ENCODE measurements around the gene NREP. TPM values are rescaled to one million over a fixed set of nuclear protein-coding genes. Genes with fewer than 3 reads are reported as not detected.

NREP gene
- total and polyA plus RNA-seq, 2 donors (not counting 3 experiments of a cell fraction or from before 2014, with no cell fraction given) = 96.7 to 112 TPM

- CTCF ChIA-PET = interaction anchor here (1.8 to 4.8 kb wide), 3 partner anchors 15 to 164 kb away, joined by 6 to 87 read pairs (median 10); no protein-coding TSS in a partner anchor
- Histone ChIP-seq H4K20me1 (replicated peaks; ENCODE audit: control insufficient read depth, extremely low read depth, insufficient read depth, low read length) (no peaks in the 10 kb centered on the region), H3K9ac (replicated peaks; ENCODE audit: extremely low read depth, insufficient read depth, low read length) (no peak overlapping the region), H3K27me3 (ENCODE audit: control insufficient read depth in 2 of 2, insufficient read depth in 2 of 2, low read length in 2 of 2) (no peaks in the 10 kb centered on the region), H2AFZ (ENCODE audit: low read depth, low read length) (no peak overlapping the region), H3K27ac (ENCODE audit: insufficient read depth, low read depth, low read length) (no peak overlapping the region), H3K4me1 (ENCODE audit: control insufficient read depth, extremely low read depth, insufficient read depth, low read length) (peaks cover 12% of the 10 kb centered on the region), H3K4me2 (ENCODE audit: insufficient read depth, low read length) (no peak overlapping the region), H3K9me3 (replicated peaks; ENCODE audit: control insufficient read depth, insufficient read depth, low read length) (no peaks in the 10 kb centered on the region), H3K4me3 (replicated peaks in 1 of 3; ENCODE audit: insufficient read depth in 1 of 3, low read depth in 1 of 3, low read length in 3 of 3) (no peak overlapping the region), H3K36me3 (ENCODE audit: control insufficient read depth in 2 of 2, extremely low read depth in 1 of 2, insufficient read depth in 2 of 2, low read length in 2 of 2) (no peaks in the 10 kb centered on the region), H3K79me2 (ENCODE audit: control insufficient read depth, insufficient read depth, low read length) (no peaks in the 10 kb centered on the region), H3K9me1 (replicated peaks; ENCODE audit: control insufficient read depth, extremely low read depth, insufficient read depth, low read length) (no peaks in the 10 kb centered on the region)
- no peak for DNase-seq (ENCODE audit: low read depth, low spot score)
- TF ChIP-seq POLR2AphosphoS5 (IDR thresholded peaks at IDR 0.05; ENCODE audit: insufficient read depth, low read depth, low read length) = no peak
- no peak for TF ChIP-seq MAX (IDR thresholded peaks at IDR 0.05; ENCODE audit: insufficient read depth, insufficient read length)
- TF ChIP-seq GATA2 (IDR thresholded peaks at IDR 0.05; ENCODE audit: insufficient read depth, insufficient read length, low read depth, low read length) = no peak
- TF ChIP-seq, protein P1, sequence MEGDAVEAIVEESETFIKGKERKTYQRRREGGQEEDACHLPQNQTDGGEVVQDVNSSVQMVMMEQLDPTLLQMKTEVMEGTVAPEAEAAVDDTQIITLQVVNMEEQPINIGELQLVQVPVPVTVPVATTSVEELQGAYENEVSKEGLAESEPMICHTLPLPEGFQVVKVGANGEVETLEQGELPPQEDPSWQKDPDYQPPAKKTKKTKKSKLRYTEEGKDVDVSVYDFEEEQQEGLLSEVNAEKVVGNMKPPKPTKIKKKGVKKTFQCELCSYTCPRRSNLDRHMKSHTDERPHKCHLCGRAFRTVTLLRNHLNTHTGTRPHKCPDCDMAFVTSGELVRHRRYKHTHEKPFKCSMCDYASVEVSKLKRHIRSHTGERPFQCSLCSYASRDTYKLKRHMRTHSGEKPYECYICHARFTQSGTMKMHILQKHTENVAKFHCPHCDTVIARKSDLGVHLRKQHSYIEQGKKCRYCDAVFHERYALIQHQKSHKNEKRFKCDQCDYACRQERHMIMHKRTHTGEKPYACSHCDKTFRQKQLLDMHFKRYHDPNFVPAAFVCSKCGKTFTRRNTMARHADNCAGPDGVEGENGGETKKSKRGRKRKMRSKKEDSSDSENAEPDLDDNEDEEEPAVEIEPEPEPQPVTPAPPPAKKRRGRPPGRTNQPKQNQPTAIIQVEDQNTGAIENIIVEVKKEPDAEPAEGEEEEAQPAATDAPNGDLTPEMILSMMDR (IDR thresholded peaks at IDR 0.05; ENCODE audit: extremely low read depth in 1 of 2, insufficient read depth in 1 of 2, low read depth in 1 of 2, low read length in 2 of 2) = no peak
- TF ChIP-seq EZH2 (IDR thresholded peaks at IDR 0.05; ENCODE audit: borderline replicate concordance, low read depth, low read length, severe bottlenecking) = no peak
- no peak for TF ChIP-seq POLR2A (IDR thresholded peaks at IDR 0.05; ENCODE audit: low read depth, low read length)
- TF ChIP-seq MYC (IDR thresholded peaks at IDR 0.05; ENCODE audit: low read depth, low read length) = no peak
- TF ChIP-seq JUN (IDR thresholded peaks at IDR 0.05; ENCODE audit: borderline replicate concordance, insufficient read depth, insufficient read length, low read depth) = no peak
- TF ChIP-seq FOS (IDR thresholded peaks at IDR 0.05; ENCODE audit: borderline replicate concordance, insufficient read depth, low read length) = no peak
- intact Hi-C loops (cut with micrococcal nuclease) = no loop called here
- FAIRE-seq = no peak
- dilution Hi-C loops (cut with MboI; ENCODE audit: extremely low pct_ligation_motif_present, low sequenced_read_pairs) = no loop called here
- BruUV-seq (replicated peaks) = no TSS peak
- POLR2A ChIA-PET = no interaction called here
Measured at GRCh38 chr5:111695991-111696390, 61.0 kb downstream of the NREP start.

All from endothelial cell of umbilical vein (primary cell).